D721Med (cell line): ENCODE data around the gene NCK2.

Experiments
- DNase-seq: peaks from one replicate; pipeline ENCODE4 v3.0.0; 2011; ENCODE audit warnings: low spot score; ENCODE audit not compliant: insufficient read length
- FAIRE-seq: peaks from 2 replicates; lab custom pipeline; 2011; peaks lifted over from hg19 to GRCh38; lab: Jason Lieb, UNC
- TF ChIP-seq, protein P1 (sequence below): IDR thresholded peaks from 2 replicates; pipeline ENCODE4 v1.5.1; 2012; ENCODE audit warnings: mild to moderate bottlenecking, control low read depth; ENCODE audit not compliant: insufficient read depth; ENCODE audit errors: missing control alignments

NCK2 gene

DNA sequence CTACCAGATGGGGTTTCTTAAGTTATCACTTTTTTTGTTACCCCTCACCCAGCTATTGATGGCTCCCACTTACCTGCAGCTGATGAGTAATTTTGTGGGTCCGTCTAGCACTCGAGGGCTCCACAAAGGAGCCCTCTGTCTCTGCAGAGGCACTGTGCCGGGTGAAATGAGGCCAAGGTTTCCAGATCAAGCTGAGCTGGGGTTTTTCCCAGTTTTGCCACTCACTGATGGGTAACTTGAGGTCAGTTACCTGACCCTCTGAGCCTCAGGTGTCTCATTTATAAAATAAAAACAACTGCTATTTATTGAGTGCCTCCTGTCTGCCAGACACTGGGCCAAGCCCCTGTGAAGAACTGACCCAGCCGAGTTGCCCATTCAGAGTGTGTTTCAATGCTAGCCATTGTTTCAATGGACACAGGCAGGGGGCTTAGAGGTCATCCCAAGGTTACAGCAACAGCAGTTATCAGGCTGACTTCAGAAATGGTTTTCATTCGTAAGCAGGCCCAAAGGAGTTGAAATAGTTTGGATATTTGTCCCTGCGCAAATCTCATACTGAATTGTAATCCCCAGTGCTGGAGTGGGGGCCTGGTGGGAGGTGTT, 192.9 kb downstream of the NCK2 start:
- no peak for FAIRE-seq

More for the DNA sequence above, 192.9 kb downstream of the NCK2 start:
- TF ChIP-seq, protein P1, sequence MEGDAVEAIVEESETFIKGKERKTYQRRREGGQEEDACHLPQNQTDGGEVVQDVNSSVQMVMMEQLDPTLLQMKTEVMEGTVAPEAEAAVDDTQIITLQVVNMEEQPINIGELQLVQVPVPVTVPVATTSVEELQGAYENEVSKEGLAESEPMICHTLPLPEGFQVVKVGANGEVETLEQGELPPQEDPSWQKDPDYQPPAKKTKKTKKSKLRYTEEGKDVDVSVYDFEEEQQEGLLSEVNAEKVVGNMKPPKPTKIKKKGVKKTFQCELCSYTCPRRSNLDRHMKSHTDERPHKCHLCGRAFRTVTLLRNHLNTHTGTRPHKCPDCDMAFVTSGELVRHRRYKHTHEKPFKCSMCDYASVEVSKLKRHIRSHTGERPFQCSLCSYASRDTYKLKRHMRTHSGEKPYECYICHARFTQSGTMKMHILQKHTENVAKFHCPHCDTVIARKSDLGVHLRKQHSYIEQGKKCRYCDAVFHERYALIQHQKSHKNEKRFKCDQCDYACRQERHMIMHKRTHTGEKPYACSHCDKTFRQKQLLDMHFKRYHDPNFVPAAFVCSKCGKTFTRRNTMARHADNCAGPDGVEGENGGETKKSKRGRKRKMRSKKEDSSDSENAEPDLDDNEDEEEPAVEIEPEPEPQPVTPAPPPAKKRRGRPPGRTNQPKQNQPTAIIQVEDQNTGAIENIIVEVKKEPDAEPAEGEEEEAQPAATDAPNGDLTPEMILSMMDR: no peak
- no peak for DNase-seq
